GM13976 (cell line): ENCODE results near the gene TMEM233.

Experiments used
- DNase-seq: peaks from one replicate; pipeline ENCODE4 v3.0.0; 2012; ENCODE audit warnings: low spot score
- CTCF ChIP-seq: IDR thresholded peaks from 2 replicates; pipeline ENCODE4 v1.5.1; 2012; ENCODE audit warnings: borderline replicate concordance, mild to moderate bottlenecking; ENCODE audit not compliant: insufficient read depth; ENCODE audit errors: extremely low read depth, missing control alignments, control extremely low read depth
- in situ Hi-C: fragments of 300-500 bp; cut with MboI; formaldehyde crosslinking; loops from one replicate; pipeline ENCODE4 v1.12.0; 2022; ENCODE audit warnings: low sequenced_read_pairs, mixed read lengths, inconsistent platforms; ENCODE audit not compliant: unreplicated experiment

The TMEM233 gene

DNA sequence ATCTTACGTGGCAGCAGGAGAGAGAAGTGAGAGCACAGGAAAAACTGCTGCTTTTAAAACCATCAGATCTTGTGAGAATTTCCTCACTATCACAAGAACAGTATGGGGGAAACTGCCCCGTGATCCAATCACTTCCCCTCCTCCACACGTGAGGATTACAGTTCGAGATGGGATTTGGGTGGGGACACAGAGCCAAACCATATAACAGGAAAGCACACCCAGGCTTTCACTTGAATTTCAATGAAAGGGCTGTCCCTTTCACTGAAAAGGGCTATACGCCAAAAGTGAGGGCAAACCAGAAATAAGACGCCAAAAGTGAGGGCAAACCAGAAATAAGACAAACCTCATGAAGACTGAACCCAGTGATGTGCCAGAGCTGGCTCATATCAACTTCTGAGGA lies 22.8 kb upstream of the TMEM233 start:
- in situ Hi-C loops = no loop called here
- no peak for DNase-seq
- TF ChIP-seq CTCF = no peak

GRCh38 chr12:119573086-119573485 lies 20.5 kb upstream of the TMEM233 start:
- in situ Hi-C loops = no loop called here
- DNase-seq = no peak

GRCh38 chr12:119574255-119574654 lies 19.3 kb upstream of the TMEM233 start:
- in situ Hi-C loops = no loop called here
- no peak for TF ChIP-seq CTCF
- DNase-seq = no peak

More at GRCh38 chr12:119573086-119573485, 20.5 kb upstream of the TMEM233 start:
- no peak for TF ChIP-seq CTCF

- DNase-seq = no peak
- no peak for TF ChIP-seq CTCF
- in situ Hi-C loops = no loop called here
Measured at GRCh38 chr12:119576118-119576810, 17.3 kb upstream of the TMEM233 start.

GRCh38 chr12:119576915-119577314 lies 16.7 kb upstream of the TMEM233 start:
- DNase-seq = no peak
- no peak for TF ChIP-seq CTCF
- in situ Hi-C loops = no loop called here

DNA sequence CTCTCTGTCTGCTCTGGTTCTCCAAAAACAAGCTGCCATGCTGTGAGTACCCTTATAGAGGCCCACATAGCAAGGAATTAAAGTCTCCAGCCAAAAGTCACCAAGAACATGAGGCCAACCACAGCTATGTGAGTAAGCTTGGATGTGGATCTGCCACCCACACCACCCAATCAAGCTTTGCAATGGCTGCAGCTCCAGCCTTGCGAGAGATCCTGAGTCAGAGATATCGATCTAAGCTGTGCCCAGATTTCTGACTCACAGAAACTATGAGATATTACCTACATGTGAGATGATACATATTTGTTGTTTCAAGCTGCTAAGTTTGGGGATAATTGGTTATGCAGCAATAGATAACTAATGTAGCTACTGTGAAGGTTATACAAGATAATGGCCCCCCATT lies 15.5 kb upstream of the TMEM233 start:
- in situ Hi-C loops = no loop called here
- no peak for TF ChIP-seq CTCF
- DNase-seq = no peak
